ENCODE measurements around the gene COL3A1. TPM values are rescaled to one million over a fixed set of nuclear protein-coding genes. Genes with fewer than 3 reads are reported as not detected.

Gene COL3A1
- total and polyA plus RNA-seq, 2 of the 8 experiments (the other 6 are each of a cell fraction or from before 2014, with no cell fraction given): 0.07 to 0.11 TPM

DNA sequence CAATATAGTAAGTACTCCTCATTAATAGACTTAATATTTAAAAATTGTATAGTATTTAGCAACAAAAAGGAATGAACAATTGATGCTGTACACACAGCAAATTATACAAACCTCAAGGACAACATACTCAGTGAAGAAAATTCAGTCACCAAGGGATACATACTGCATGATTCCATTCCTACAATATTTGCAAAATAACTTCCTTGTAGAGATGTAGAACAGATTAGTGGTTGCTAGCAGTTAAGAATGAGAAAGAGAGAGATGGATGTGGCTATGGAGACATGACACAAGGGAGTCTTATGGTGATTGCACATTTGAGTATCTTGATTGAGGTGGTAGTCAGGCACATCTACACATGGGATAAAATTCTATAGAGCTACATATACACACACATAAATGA is 26.0 kb downstream of the COL3A1 start:
- H2AFZ ChIP-seq (ENCODE audit: low read length): no peak overlapping the region
- no peaks in the 10 kb centered on the region for H3K23me2 ChIP-seq (ENCODE audit: low read depth, low read length)
- no peak overlapping the region for H3K27ac ChIP-seq (ENCODE audit: low read depth, low read length)
- no peak overlapping the region for H2BK120ac ChIP-seq (replicated peaks; ENCODE audit: low read depth, low read length)
- H4K5ac ChIP-seq (ENCODE audit: insufficient read length, low read depth, low read length): no peak overlapping the region
- H4K8ac ChIP-seq (ENCODE audit: extremely low read depth, insufficient read depth, low read length): no peak overlapping the region
- no peak for TF ChIP-seq CEBPB (IDR thresholded peaks at IDR 0.05; ENCODE audit: low read depth, low read length)
- no peak for TF ChIP-seq JUN (IDR thresholded peaks at IDR 0.05; ENCODE audit: low read depth, low read length)
- TF ChIP-seq, protein P1, sequence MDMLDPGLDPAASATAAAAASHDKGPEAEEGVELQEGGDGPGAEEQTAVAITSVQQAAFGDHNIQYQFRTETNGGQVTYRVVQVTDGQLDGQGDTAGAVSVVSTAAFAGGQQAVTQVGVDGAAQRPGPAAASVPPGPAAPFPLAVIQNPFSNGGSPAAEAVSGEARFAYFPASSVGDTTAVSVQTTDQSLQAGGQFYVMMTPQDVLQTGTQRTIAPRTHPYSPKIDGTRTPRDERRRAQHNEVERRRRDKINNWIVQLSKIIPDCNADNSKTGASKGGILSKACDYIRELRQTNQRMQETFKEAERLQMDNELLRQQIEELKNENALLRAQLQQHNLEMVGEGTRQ (IDR thresholded peaks at IDR 0.05; ENCODE audit: low read length): no peak
- TF ChIP-seq TEAD4 (IDR thresholded peaks at IDR 0.05; ENCODE audit: low read depth, low read length): no peak
- no peak for TF ChIP-seq JUND (IDR thresholded peaks at IDR 0.05; ENCODE audit: low read length)
- TF ChIP-seq SUZ12 (IDR thresholded peaks at IDR 0.05; ENCODE audit: low read length): no peak
- no peak for TF ChIP-seq BRCA1 (IDR thresholded peaks at IDR 0.05; ENCODE audit: low read depth, low read length)
- no peak for TF ChIP-seq CHD1 (IDR thresholded peaks at IDR 0.05; ENCODE audit: low read depth, low read length)
- no peak for TF ChIP-seq HDAC6 (IDR thresholded peaks at IDR 0.05; ENCODE audit: low read depth, low read length)
- no peak for TF ChIP-seq MAFK (IDR thresholded peaks at IDR 0.05; ENCODE audit: low read depth, low read length)
- H2BK12ac ChIP-seq (ENCODE audit: low read depth, low read length): no peak overlapping the region
- H3K4me1 ChIP-seq (replicated peaks in 1 of 4; ENCODE audit: control insufficient read depth in 3 of 4, insufficient read depth in 4 of 4, low read length in 3 of 4): no peaks in the 10 kb centered on the region
- no peaks in the 10 kb centered on the region for H3K27me3 ChIP-seq (replicated peaks in 1 of 4; ENCODE audit: control insufficient read depth in 3 of 4, extremely low read depth in 1 of 4, insufficient read depth in 3 of 4, low read length in 3 of 4)
- DNase-seq (ENCODE audit: low read depth in 1 of 2, low spot score in 2 of 2) (no peak), FAIRE-seq (no peak)
- H2BK15ac ChIP-seq (ENCODE audit: low read length): no peak overlapping the region
- H4K91ac ChIP-seq (replicated peaks; ENCODE audit: insufficient read length, low read length): no peak overlapping the region
- H2AK5ac ChIP-seq (ENCODE audit: low read depth, low read length): no peak overlapping the region
- H3K79me2 ChIP-seq (ENCODE audit: control insufficient read depth in 1 of 2, insufficient read depth in 2 of 2, low read length in 2 of 2): no peaks in the 10 kb centered on the region
- no peak overlapping the region for H3K18ac ChIP-seq (ENCODE audit: extremely low read depth, low read length)
- no peaks in the 10 kb centered on the region for H3K79me1 ChIP-seq (ENCODE audit: low read depth, low read length)
- no peaks in the 10 kb centered on the region for H3K9me3 ChIP-seq (ENCODE audit: insufficient read depth in 2 of 2, low read depth in 1 of 2, low read length in 1 of 2)
- ChIA-PET POLR2A (ENCODE audit: partially characterized antibody) (no interaction called here), CTCF (ENCODE audit: partially characterized antibody) (no interaction called here)
- no peak overlapping the region for H3K23ac ChIP-seq (ENCODE audit: insufficient read length)
- no peak overlapping the region for H2BK5ac ChIP-seq (ENCODE audit: low read depth, low read length)
- H3K9ac ChIP-seq (replicated peaks in 1 of 4; ENCODE audit: extremely low read depth in 1 of 4, low read depth in 3 of 4, low read length in 3 of 4): no peak overlapping the region
- H3K14ac ChIP-seq (ENCODE audit: insufficient read length): no peak overlapping the region
- no peak overlapping the region for H3K4me2 ChIP-seq (ENCODE audit: insufficient read depth in 1 of 2, low read depth in 2 of 2, low read length in 2 of 2)
- H3K56ac ChIP-seq (replicated peaks; ENCODE audit: insufficient read length, low read depth, low read length): no peak overlapping the region
- H3K4me3 ChIP-seq (ENCODE audit: extremely low read depth in 1 of 4, insufficient read depth in 2 of 4, low read depth in 3 of 4, low read length in 4 of 4): no peak overlapping the region
- no peaks in the 10 kb centered on the region for H4K20me1 ChIP-seq (replicated peaks in 1 of 2; ENCODE audit: control insufficient read depth in 1 of 2, insufficient read depth in 2 of 2, low read length in 2 of 2)
- no peaks in the 10 kb centered on the region for H3K36me3 ChIP-seq (ENCODE audit: control insufficient read depth in 2 of 4, insufficient read depth in 4 of 4, low read length in 3 of 4)
- H2BK20ac ChIP-seq (ENCODE audit: low read length): no peak overlapping the region
- H3K4ac ChIP-seq (replicated peaks; ENCODE audit: insufficient read length, low read depth, low read length): no peak overlapping the region

All from H1 (cell line).